Measurements from ENCODE around the gene PTPN11.
"Not testable (repeated sequence)": the region's sequence is repeated elsewhere in the genome, so short reads cannot be mapped to it uniquely, and the experiment has no call there.

PTPN11 gene

GRCh38 chr12:112389228-112389627 lies 29.5 kb upstream of the PTPN11 start:
- Histone ChIP-seq H3K27ac (ENCODE audit: low read length) (no peak overlapping the region), H3K9ac (ENCODE audit: low read length) (no peak overlapping the region), H3K4me1 (ENCODE audit: control insufficient read depth, low read depth, low read length) (peaks cover 4% of the 10 kb centered on the region), H3K9me3 (ENCODE audit: control insufficient read depth, low read depth, low read length) (no peaks in the 10 kb centered on the region), H3K36me3 (ENCODE audit: control insufficient read depth, low read depth, low read length) (no peaks in the 10 kb centered on the region), H3K4me3 (ENCODE audit: low read length) (no peak overlapping the region), H3K27me3 (ENCODE audit: control insufficient read depth, insufficient read depth, low read length) (no peaks in the 10 kb centered on the region)

- not testable (repeated sequence) for H3K9ac ChIP-seq (ENCODE audit: low read length); H3K27ac ChIP-seq (ENCODE audit: low read length); H3K9me3 ChIP-seq (ENCODE audit: control insufficient read depth, low read depth, low read length); H3K4me3 ChIP-seq (ENCODE audit: low read length); H3K36me3 ChIP-seq (ENCODE audit: control insufficient read depth, low read depth, low read length); H3K27me3 ChIP-seq (ENCODE audit: control insufficient read depth, insufficient read depth, low read length); H3K4me1 ChIP-seq (ENCODE audit: control insufficient read depth, low read depth, low read length)
Observed at GRCh38 chr12:112389922-112390654, 28.7 kb upstream of the PTPN11 start.

GRCh38 chr12:112393328-112393727 lies 25.4 kb upstream of the PTPN11 start:
- H3K9me3 ChIP-seq (ENCODE audit: control insufficient read depth, low read depth, low read length) = no peaks in the 10 kb centered on the region
- H3K4me3 ChIP-seq (ENCODE audit: low read length) = no peak overlapping the region
- no peak overlapping the region for H3K27ac ChIP-seq (ENCODE audit: low read length)
- H3K9ac ChIP-seq (ENCODE audit: low read length) = no peak overlapping the region
- no peaks in the 10 kb centered on the region for H3K4me1 ChIP-seq (ENCODE audit: control insufficient read depth, low read depth, low read length)
- H3K36me3 ChIP-seq (ENCODE audit: control insufficient read depth, low read depth, low read length) = no peaks in the 10 kb centered on the region
- no peaks in the 10 kb centered on the region for H3K27me3 ChIP-seq (ENCODE audit: control insufficient read depth, insufficient read depth, low read length)

GRCh38 chr12:112401054-112401453 lies 17.7 kb upstream of the PTPN11 start:
- H3K27me3 ChIP-seq (ENCODE audit: control insufficient read depth, insufficient read depth, low read length) = no peaks in the 10 kb centered on the region
- no peaks in the 10 kb centered on the region for H3K4me1 ChIP-seq (ENCODE audit: control insufficient read depth, low read depth, low read length)
- no peak overlapping the region for H3K9ac ChIP-seq (ENCODE audit: low read length)
- peaks cover 21% of the 10 kb centered on the region for H3K36me3 ChIP-seq (ENCODE audit: control insufficient read depth, low read depth, low read length)
- H3K27ac ChIP-seq (ENCODE audit: low read length) = no peak overlapping the region
- no peaks in the 10 kb centered on the region for H3K9me3 ChIP-seq (ENCODE audit: control insufficient read depth, low read depth, low read length)
- no peak overlapping the region for H3K4me3 ChIP-seq (ENCODE audit: low read length)

GRCh38 chr12:112401903-112402498 lies 16.7 kb upstream of the PTPN11 start:
- no peaks in the 10 kb centered on the region for H3K27me3 ChIP-seq (ENCODE audit: control insufficient read depth, insufficient read depth, low read length)
- H3K4me3 ChIP-seq (ENCODE audit: low read length) = no peak overlapping the region
- no peaks in the 10 kb centered on the region for H3K9me3 ChIP-seq (ENCODE audit: control insufficient read depth, low read depth, low read length)
- H3K4me1 ChIP-seq (ENCODE audit: control insufficient read depth, low read depth, low read length) = no peaks in the 10 kb centered on the region
- H3K9ac ChIP-seq (ENCODE audit: low read length) = no peak overlapping the region
- H3K27ac ChIP-seq (ENCODE audit: low read length) = no peak overlapping the region
- peaks cover 31% of the 10 kb centered on the region for H3K36me3 ChIP-seq (ENCODE audit: control insufficient read depth, low read depth, low read length)

GRCh38 chr12:112406519-112407488 lies 11.9 kb upstream of the PTPN11 start:
- peak overlapping the region; percentile 89 for H3K4me3 ChIP-seq (ENCODE audit: low read length)
- no peaks in the 10 kb centered on the region for H3K9me3 ChIP-seq (ENCODE audit: control insufficient read depth, low read depth, low read length)
- peak overlapping the region; percentile 97 for H3K9ac ChIP-seq (ENCODE audit: low read length)
- H3K27me3 ChIP-seq (ENCODE audit: control insufficient read depth, insufficient read depth, low read length) = no peaks in the 10 kb centered on the region
- H3K4me1 ChIP-seq (ENCODE audit: control insufficient read depth, low read depth, low read length) = no peaks in the 10 kb centered on the region
- no peak overlapping the region for H3K27ac ChIP-seq (ENCODE audit: low read length)
- peaks cover 44% of the 10 kb centered on the region for H3K36me3 ChIP-seq (ENCODE audit: control insufficient read depth, low read depth, low read length)

GRCh38 chr12:112407683-112408082 lies 11.1 kb upstream of the PTPN11 start:
- H3K4me1 ChIP-seq (ENCODE audit: control insufficient read depth, low read depth, low read length); H3K27ac ChIP-seq (ENCODE audit: low read length); H3K27me3 ChIP-seq (ENCODE audit: control insufficient read depth, insufficient read depth, low read length); H3K9me3 ChIP-seq (ENCODE audit: control insufficient read depth, low read depth, low read length): not testable (repeated sequence)
- Histone ChIP-seq H3K4me3 (ENCODE audit: low read length) (peak overlapping the region; percentile 89), H3K9ac (ENCODE audit: low read length) (peak overlapping the region; percentile 97), H3K36me3 (ENCODE audit: control insufficient read depth, low read depth, low read length) (peaks cover 44% of the 10 kb centered on the region)

GRCh38 chr12:112408621-112409020 lies 10.1 kb upstream of the PTPN11 start:
- peak overlapping the region; percentile 94 for H3K27ac ChIP-seq (ENCODE audit: low read length)
- H3K9me3 ChIP-seq (ENCODE audit: control insufficient read depth, low read depth, low read length) = no peaks in the 10 kb centered on the region
- H3K9ac ChIP-seq (ENCODE audit: low read length) = peak overlapping the region; percentile 97
- H3K4me1 ChIP-seq (ENCODE audit: control insufficient read depth, low read depth, low read length) = no peaks in the 10 kb centered on the region
- H3K36me3 ChIP-seq (ENCODE audit: control insufficient read depth, low read depth, low read length) = peaks cover 44% of the 10 kb centered on the region
- H3K27me3 ChIP-seq (ENCODE audit: control insufficient read depth, insufficient read depth, low read length) = no peaks in the 10 kb centered on the region
- H3K4me3 ChIP-seq (ENCODE audit: low read length) = peak overlapping the region; percentile 89

GRCh38 chr12:112409064-112409905 lies 9.5 kb upstream of the PTPN11 start, which contains the start of gene RPL6:
Gene RPL6, minus strand, starts transcription at chr12:112409605. Its CDS starts 949 bp downstream, at chr12:112408656.
- H3K36me3 ChIP-seq (ENCODE audit: control insufficient read depth, low read depth, low read length) = peaks cover 41% of the 10 kb centered on the region
- H3K4me1 ChIP-seq (ENCODE audit: control insufficient read depth, low read depth, low read length) = no peaks in the 10 kb centered on the region
- peak within 1 kb of the TSS; percentile 94 for H3K27ac ChIP-seq (ENCODE audit: low read length)
- H3K9ac ChIP-seq (ENCODE audit: low read length) = peak within 1 kb of the TSS; percentile 97
- peak within 1 kb of the TSS; percentile 89 for H3K4me3 ChIP-seq (ENCODE audit: low read length)
- H3K27me3 ChIP-seq (ENCODE audit: control insufficient read depth, insufficient read depth, low read length) = no peaks in the 10 kb centered on the region
- H3K9me3 ChIP-seq (ENCODE audit: control insufficient read depth, low read depth, low read length) = no peaks in the 10 kb centered on the region

GRCh38 chr12:112409906-112410244 lies 8.9 kb upstream of the PTPN11 start:
- no peak overlapping the region for H3K9ac ChIP-seq (ENCODE audit: low read length)
- H3K36me3 ChIP-seq (ENCODE audit: control insufficient read depth, low read depth, low read length) = peaks cover 35% of the 10 kb centered on the region
- no peak overlapping the region for H3K4me3 ChIP-seq (ENCODE audit: low read length)
- no peaks in the 10 kb centered on the region for H3K4me1 ChIP-seq (ENCODE audit: control insufficient read depth, low read depth, low read length)
- no peaks in the 10 kb centered on the region for H3K27me3 ChIP-seq (ENCODE audit: control insufficient read depth, insufficient read depth, low read length)
- no peaks in the 10 kb centered on the region for H3K9me3 ChIP-seq (ENCODE audit: control insufficient read depth, low read depth, low read length)
- H3K27ac ChIP-seq (ENCODE audit: low read length) = no peak overlapping the region
